HepG2 (cell line): ENCODE measurements around the gene SGK1. TPM values are rescaled to one million over a fixed set of nuclear protein-coding genes. Genes with fewer than 3 reads are reported as not detected.

ENCODE experiments used
- ATAC-seq: fragments of 200-7000 bp; cut with Tn5 transposase; 3 replicates; pipeline ENCODE4 v1.9.1; 2020; ENCODE audit warnings: mild to moderate bottlenecking, moderate library complexity
- BruUV-seq: library from RNA; stranded (reverse); fragments of 400-500 nt; replicated peaks from 2 replicates; lab custom pipeline; 2021; lab: Mats Ljungman, UMichigan
- CTCF ChIA-PET: fragments of 300-600 bp; formaldehyde crosslinking; extraction: SDS; loops from one replicate; lab custom pipeline; 2021; ENCODE audit warnings: low total read pairs, inconsistent platforms, low intra/inter-chr PET ratio; lab: Yijun Ruan, JAX
- POLR2A ChIA-PET: fragments of 350-600 bp; sonication (Branson Sonifier 250); formaldehyde crosslinking; loops from one replicate; lab custom pipeline; 2020; ENCODE audit warnings: antibody characterized with exemption, inconsistent platforms; lab: Yijun Ruan, JAX
- DNase-seq: peaks from one replicate; pipeline ENCODE4 v3.0.0-alpha.2; 2015; ENCODE audit warnings: low spot score
- FAIRE-seq: peaks from 3 replicates; lab custom pipeline; 2011; peaks lifted over from hg19 to GRCh38; lab: Jason Lieb, UNC
- H2AFZ ChIP-seq: one replicate; pipeline ENCODE4 v1.6.1; 2011; ENCODE audit warnings: low read length, inconsistent platforms
- H3K27ac ChIP-seq: fragments of 300-600 bp; 3 replicates; pipeline ENCODE4 v1.8.0; 2011; ENCODE audit warnings: mixed run types, mild to moderate bottlenecking, mixed read lengths, low read length, inconsistent platforms; ENCODE audit not compliant: insufficient read depth; ENCODE audit errors: extremely low read length
- H3K27me3 ChIP-seq, 2 experiments: fragments of 200-600 bp in 1 of 2; 2 replicates in 1 of 2; 3 replicates in 1 of 2; pipeline versions ENCODE4 v1.6.0 to v1.8.0; 2011; ENCODE audit warnings: low read length in 2 of 2, mild to moderate bottlenecking in 2 of 2, moderate library complexity in 2 of 2, inconsistent platforms in 1 of 2; ENCODE audit not compliant: insufficient read depth in 2 of 2, control insufficient read depth in 1 of 2
- H3K36me3 ChIP-seq, 2 experiments: fragments of 200-600 bp in 1 of 2; replicated peaks in 1 of 2; 2 replicates in 1 of 2; 3 replicates in 1 of 2; pipeline versions ENCODE4 v1.5.1 to v1.8.0; 2011; ENCODE audit warnings: low read length in 2 of 2, inconsistent platforms in 1 of 2; ENCODE audit not compliant: insufficient read depth in 2 of 2, control insufficient read depth in 1 of 2
- H3K4me1 ChIP-seq: 2 replicates; pipeline ENCODE4 v1.5.1; 2012; ENCODE audit warnings: low read length, inconsistent platforms; ENCODE audit not compliant: insufficient read depth
- H3K4me2 ChIP-seq: 2 replicates; pipeline ENCODE4 v1.6.0; 2011; ENCODE audit warnings: low read depth, low read length, inconsistent platforms
- H3K4me3 ChIP-seq, 3 experiments: fragments of 200-600 bp in 1 of 3; sonication (generic), shearing (Covaris generic) in 1 of 3; replicated peaks in 1 of 3; 2 replicates each; pipeline ENCODE4 v1.5.1; 2011 to 2016; ENCODE audit warnings: low read length in 3 of 3, inconsistent platforms in 2 of 3, low read depth in 2 of 3, mild to moderate bottlenecking in 2 of 3, control low read depth in 1 of 3, mixed read lengths in 1 of 3; ENCODE audit not compliant: insufficient read depth in 1 of 3
- H3K79me2 ChIP-seq: one replicate; pipeline ENCODE4 v1.6.1; 2011; ENCODE audit warnings: low read length, inconsistent platforms; ENCODE audit not compliant: insufficient read depth
- H3K9ac ChIP-seq: 2 replicates; pipeline ENCODE4 v1.6.0; 2011; ENCODE audit warnings: mild to moderate bottlenecking, low read depth, low read length, inconsistent platforms; ENCODE audit not compliant: insufficient read depth
- H3K9me3 ChIP-seq: 2 replicates; pipeline ENCODE4 v1.5.1; 2012; ENCODE audit warnings: mild to moderate bottlenecking, low read length
- H4K20me1 ChIP-seq: 2 replicates; pipeline ENCODE4 v1.6.0; 2011; ENCODE audit warnings: inconsistent platforms, mild to moderate bottlenecking, low read length, moderate library complexity; ENCODE audit not compliant: insufficient read depth
- PAF1 ChIP-seq: IDR thresholded peaks from 2 replicates; pipeline ENCODE4 v1.6.1; 2016; ENCODE audit warnings: missing genetic modification reagents, missing compliant biosample characterization
- SCMH1 ChIP-seq: sonication (generic); formaldehyde crosslinking; IDR thresholded peaks from 2 replicates; pipeline ENCODE4 v1.9.0; 2021; ENCODE audit warnings: missing genetic modification reagents, mild to moderate bottlenecking, borderline replicate concordance
- SIN3B ChIP-seq: fragments of 150-350 bp; IDR thresholded peaks from 2 replicates; pipeline ENCODE4 v1.6.1; 2014; ENCODE audit warnings: low read length
- ZNF644 ChIP-seq: IDR thresholded peaks from 2 replicates; pipeline ENCODE4 v1.6.1; 2016; ENCODE audit warnings: low read depth
- ZNF674 ChIP-seq: sonication (generic); formaldehyde crosslinking; IDR thresholded peaks from 2 replicates; pipeline ENCODE4 v1.5.0; 2020; ENCODE audit warnings: low read depth, mild to moderate bottlenecking, missing genetic modification reagents
- ZNF766 ChIP-seq: sonication (generic); formaldehyde crosslinking; IDR thresholded peaks from 2 replicates; pipeline ENCODE4 v1.5.0; 2020; ENCODE audit warnings: missing genetic modification reagents, borderline replicate concordance
- WGBS: methylation state at CpG from one replicate; pipeline ENCODE4 v1.1.6; 2017; ENCODE audit warnings: low lambda C conversion rate; 5-methylcytosine and 5-hydroxymethylcytosine counted together
- in situ Hi-C: cut with HindIII; loops from 2 replicates; pipeline ENCODE4 v1.10.0; 2017; ENCODE audit warnings: low pct_unique_long_range_greater_than_20kb; ENCODE audit not compliant: extremely low pct_ligation_motif_present
- intact Hi-C: fragments of 100-400 bp; cut with micrococcal nuclease; formaldehyde crosslinking; loops from one replicate; pipeline ENCODE4 v1.10.0; 2022; ENCODE audit not compliant: unreplicated experiment
- polyA plus RNA-seq, 8 experiments: library from polyadenylated mRNA; depleted of rRNA in 3 of 8; stranded (reverse) in 7 of 8; unstranded in 1 of 8; fragments of >200 nt; fragmentation: Illumina TruSeq in 4 of 8; extraction: Trizol in 4 of 8; gene quantifications; 2 replicates each; pipeline versions ENCODE4 v1.2.1 to v1.2.3, GENCODE V29; 2011 to 2016; ENCODE audit warnings: low read depth in 4 of 8, missing spikeins in 1 of 8, mixed read lengths in 1 of 8; ENCODE audit not compliant: insufficient read depth in 1 of 8
- total RNA-seq, 5 experiments: library from RNA; depleted of rRNA; stranded (reverse); fragments of >200 nt; fragmentation: Illumina TruSeq; extraction: Trizol; gene quantifications; 2 replicates each; pipeline ENCODE4 v1.2.3, GENCODE V29; 2016; ENCODE audit warnings: low read depth in 1 of 5
- TF ChIP-seq, protein P1 (sequence below): sonication (generic); formaldehyde crosslinking; IDR thresholded peaks from 2 replicates; pipeline ENCODE4 v1.4.0; 2020; ENCODE audit warnings: missing genetic modification reagents
- TF ChIP-seq, protein P2 (sequence below): sonication (generic); IDR thresholded peaks from 2 replicates; pipeline ENCODE4 v1.6.1; 2016; ENCODE audit warnings: low read depth, borderline replicate concordance

The SGK1 gene
- total and polyA plus RNA-seq, 2 of the 13 experiments (the other 11 are each of a cell fraction or from before 2014, with no cell fraction given): 56.1 to 56.2 TPM

DNA sequence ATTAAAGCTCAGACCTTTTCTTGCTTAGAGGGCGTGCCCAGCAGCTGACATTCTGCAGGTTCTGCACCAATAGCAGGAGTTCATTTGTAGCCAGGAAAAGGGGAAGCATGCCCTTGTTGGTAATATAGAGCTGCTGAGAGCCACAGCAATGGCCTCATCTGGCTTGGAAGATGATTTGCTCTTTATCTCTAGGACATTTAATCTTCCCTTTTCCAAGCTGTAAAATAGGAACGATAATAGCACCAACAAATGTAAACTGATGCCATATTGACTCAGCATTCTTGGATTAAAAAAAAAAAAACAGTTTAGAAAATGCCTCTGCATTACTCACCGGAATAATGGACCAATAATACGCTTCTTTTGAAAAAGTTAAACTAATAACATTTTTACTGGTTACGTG, 172.1 kb downstream of the SGK1 start (continued):
- TF ChIP-seq, protein P1, sequence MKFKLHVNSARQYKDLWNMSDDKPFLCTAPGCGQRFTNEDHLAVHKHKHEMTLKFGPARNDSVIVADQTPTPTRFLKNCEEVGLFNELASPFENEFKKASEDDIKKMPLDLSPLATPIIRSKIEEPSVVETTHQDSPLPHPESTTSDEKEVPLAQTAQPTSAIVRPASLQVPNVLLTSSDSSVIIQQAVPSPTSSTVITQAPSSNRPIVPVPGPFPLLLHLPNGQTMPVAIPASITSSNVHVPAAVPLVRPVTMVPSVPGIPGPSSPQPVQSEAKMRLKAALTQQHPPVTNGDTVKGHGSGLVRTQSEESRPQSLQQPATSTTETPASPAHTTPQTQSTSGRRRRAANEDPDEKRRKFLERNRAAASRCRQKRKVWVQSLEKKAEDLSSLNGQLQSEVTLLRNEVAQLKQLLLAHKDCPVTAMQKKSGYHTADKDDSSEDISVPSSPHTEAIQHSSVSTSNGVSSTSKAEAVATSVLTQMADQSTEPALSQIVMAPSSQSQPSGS (CRISPR knock-in tag): no peak
- TF ChIP-seq ZNF674 (CRISPR knock-in tag): no peak
- TF ChIP-seq, protein P2, sequence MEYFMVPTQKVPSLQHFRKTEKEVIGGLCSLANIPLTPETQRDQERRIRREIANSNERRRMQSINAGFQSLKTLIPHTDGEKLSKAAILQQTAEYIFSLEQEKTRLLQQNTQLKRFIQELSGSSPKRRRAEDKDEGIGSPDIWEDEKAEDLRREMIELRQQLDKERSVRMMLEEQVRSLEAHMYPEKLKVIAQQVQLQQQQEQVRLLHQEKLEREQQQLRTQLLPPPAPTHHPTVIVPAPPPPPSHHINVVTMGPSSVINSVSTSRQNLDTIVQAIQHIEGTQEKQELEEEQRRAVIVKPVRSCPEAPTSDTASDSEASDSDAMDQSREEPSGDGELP: no peak

DNA sequence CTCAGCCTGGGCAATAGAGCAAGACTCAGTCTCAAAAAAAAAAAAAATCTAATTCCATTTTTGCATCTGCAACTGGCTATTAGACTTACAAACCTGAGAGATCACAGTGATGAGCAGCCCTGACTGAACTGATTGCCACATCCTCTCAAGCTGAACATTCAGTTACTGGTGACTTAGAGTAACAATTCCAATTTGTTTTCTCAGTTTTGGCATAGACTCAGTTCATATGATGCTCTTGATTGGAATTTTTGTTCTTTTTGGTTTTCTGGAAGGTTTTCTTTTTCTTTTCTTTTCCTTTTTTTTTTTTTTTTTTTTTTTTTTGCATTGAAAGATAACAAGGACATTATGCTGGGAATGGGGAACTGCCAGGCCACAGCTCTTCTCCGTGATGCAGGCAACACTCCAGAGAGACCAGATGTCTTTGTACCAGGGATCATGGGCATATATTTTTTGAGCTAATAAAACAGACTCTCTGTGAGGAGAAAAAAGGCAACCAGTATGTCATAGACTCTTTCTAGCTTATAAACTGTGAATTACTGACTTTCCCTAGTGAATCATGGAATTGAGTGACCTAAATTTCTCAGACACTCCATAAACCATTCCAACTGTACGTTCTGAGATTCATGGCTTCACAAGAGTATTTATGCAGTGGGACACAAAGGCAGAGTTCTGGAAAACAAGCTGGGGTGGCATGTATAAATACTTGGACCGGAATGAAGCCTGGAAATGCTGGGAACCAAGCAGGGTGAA, 179.5 kb downstream of the SGK1 start:
- WGBS: 17% methylated on average over 3 of the region's 3 CpGs
- POLR2A ChIA-PET: no interaction called here
- intact Hi-C loops: no loop called here

More for the DNA sequence above, 179.5 kb downstream of the SGK1 start:
- no peak for FAIRE-seq
- H3K4me2 ChIP-seq: no peak overlapping the region
- H3K36me3 ChIP-seq: no peaks in the 10 kb centered on the region
- CTCF ChIA-PET: no interaction called here
- no peak for ATAC-seq
- no peaks in the 10 kb centered on the region for H4K20me1 ChIP-seq
- no peaks in the 10 kb centered on the region for H3K4me1 ChIP-seq
- no peak for DNase-seq
- H3K79me2 ChIP-seq: no peaks in the 10 kb centered on the region
- no peak overlapping the region for H3K9ac ChIP-seq
- no peak overlapping the region for H3K4me3 ChIP-seq
- in situ Hi-C loops: no loop called here
- no peak for TF ChIP-seq PAF1 (CRISPR knock-in tag)
- TF ChIP-seq ZNF766 (CRISPR knock-in tag): no peak
- no peak for TF ChIP-seq SIN3B
- TF ChIP-seq SCMH1 (CRISPR knock-in tag): no peak
- TF ChIP-seq ZNF644: no peak
- TF ChIP-seq, all 625 proteins: peak for 0
- H3K27me3 ChIP-seq: no peaks in the 10 kb centered on the region
- no peak overlapping the region for H3K27ac ChIP-seq
- H3K9me3 ChIP-seq: no peaks in the 10 kb centered on the region
- no peak overlapping the region for H2AFZ ChIP-seq
- no TSS peak for BruUV-seq
